SK-N-SH (cell line): ENCODE data around the gene TCP11L2.
"Not testable (repeated sequence)": the region's sequence is repeated elsewhere in the genome, so short reads cannot be mapped to it uniquely, and the experiment has no call there.

Source experiments
- CHD2 ChIP-seq: fragments of 150-350 bp; IDR thresholded peaks from 2 replicates; pipeline ENCODE4 v1.6.1; 2018; ENCODE audit warnings: low read length; ENCODE audit not compliant: partially characterized antibody
- EP300 ChIP-seq, 2 experiments: IDR thresholded peaks; 2 replicates each; pipeline versions ENCODE4 v1.4.0 to v1.6.1; 2012; ENCODE audit warnings: borderline replicate concordance in 1 of 2, low read depth in 1 of 2, low read length in 1 of 2
- EZH2phosphoT487 ChIP-seq: fragments of 200-600 bp; sonication (generic); IDR thresholded peaks from 2 replicates; pipeline ENCODE4 v1.6.1; 2017; ENCODE audit warnings: low read depth, mixed run types, mild to moderate bottlenecking, antibody characterized with exemption, moderate library complexity, borderline replicate concordance
- JUND ChIP-seq: IDR thresholded peaks from 2 replicates; pipeline ENCODE4 v1.4.0; 2012
- MXI1 ChIP-seq: IDR thresholded peaks from 2 replicates; pipeline ENCODE4 v1.6.1; 2012; ENCODE audit warnings: mild to moderate bottlenecking, low read depth, low read length, improper control_type of control experiment
- POLR2AphosphoS5 ChIP-seq: IDR thresholded peaks from 2 replicates; pipeline ENCODE4 v1.6.1; 2012; ENCODE audit warnings: low read depth, low read length
- RCOR1 ChIP-seq: fragments of 150-350 bp; IDR thresholded peaks from 2 replicates; pipeline ENCODE4 v1.6.1; 2017; ENCODE audit warnings: antibody characterized with exemption, low read length
- TAF1 ChIP-seq: IDR thresholded peaks from 2 replicates; pipeline ENCODE4 v1.6.1; 2012; ENCODE audit warnings: low read depth, mild to moderate bottlenecking, low read length, moderate library complexity, borderline replicate concordance
- TF ChIP-seq, protein P1 (sequence below): IDR thresholded peaks from 2 replicates; pipeline ENCODE4 v1.4.0; 2012; ENCODE audit warnings: low read depth
- TF ChIP-seq, protein P2 (sequence below): fragments of 200-600 bp; sonication (generic); IDR thresholded peaks from 2 replicates; pipeline ENCODE4 v1.6.1; 2017; ENCODE audit warnings: antibody characterized with exemption, mild to moderate bottlenecking, moderate library complexity
- TF ChIP-seq, protein P3 (sequence below): IDR thresholded peaks from 2 replicates; pipeline ENCODE4 v1.6.1; 2012; ENCODE audit warnings: mild to moderate bottlenecking, low read depth, low read length, moderate library complexity

DNA sequence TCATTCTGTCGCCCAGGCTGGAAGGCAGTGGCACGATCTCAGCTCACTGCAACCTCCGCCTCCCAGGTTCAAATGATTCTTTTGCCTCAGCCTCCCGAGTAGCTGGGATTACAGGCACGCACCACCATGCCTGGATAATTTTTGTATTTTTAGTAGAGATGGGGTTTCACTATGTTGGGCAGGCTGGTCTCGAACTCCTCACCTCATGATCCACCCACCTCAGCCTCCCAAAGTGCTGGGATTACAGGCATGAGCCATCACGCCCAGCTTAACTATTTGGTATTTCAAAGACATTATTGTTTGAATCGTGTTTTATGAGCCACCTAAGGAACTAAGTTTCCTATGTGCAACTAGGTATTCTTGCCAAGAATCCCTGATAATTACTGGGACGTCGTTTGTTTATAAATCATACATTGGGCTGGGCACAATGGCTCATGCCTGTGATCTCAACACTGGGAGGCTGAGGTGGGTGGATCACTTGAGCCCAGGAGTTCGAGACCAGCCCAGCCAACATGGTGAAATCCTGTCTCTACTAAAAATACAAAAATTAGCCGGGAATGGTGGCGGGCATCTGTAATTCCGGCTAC lies 15.9 kb upstream of the TCP11L2 start:
- TF ChIP-seq MXI1; CHD2; POLR2AphosphoS5; RCOR1; EZH2phosphoT487; EP300 (IDR thresholded peaks at IDR 0.05; ENCODE audit: borderline replicate concordance in 1 of 2, low read depth in 1 of 2, low read length in 1 of 2); TAF1; JUND: not testable (repeated sequence)
- TF ChIP-seq, protein P1, sequence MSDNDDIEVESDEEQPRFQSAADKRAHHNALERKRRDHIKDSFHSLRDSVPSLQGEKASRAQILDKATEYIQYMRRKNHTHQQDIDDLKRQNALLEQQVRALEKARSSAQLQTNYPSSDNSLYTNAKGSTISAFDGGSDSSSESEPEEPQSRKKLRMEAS = not testable (repeated sequence)
- TF ChIP-seq, protein P2, sequence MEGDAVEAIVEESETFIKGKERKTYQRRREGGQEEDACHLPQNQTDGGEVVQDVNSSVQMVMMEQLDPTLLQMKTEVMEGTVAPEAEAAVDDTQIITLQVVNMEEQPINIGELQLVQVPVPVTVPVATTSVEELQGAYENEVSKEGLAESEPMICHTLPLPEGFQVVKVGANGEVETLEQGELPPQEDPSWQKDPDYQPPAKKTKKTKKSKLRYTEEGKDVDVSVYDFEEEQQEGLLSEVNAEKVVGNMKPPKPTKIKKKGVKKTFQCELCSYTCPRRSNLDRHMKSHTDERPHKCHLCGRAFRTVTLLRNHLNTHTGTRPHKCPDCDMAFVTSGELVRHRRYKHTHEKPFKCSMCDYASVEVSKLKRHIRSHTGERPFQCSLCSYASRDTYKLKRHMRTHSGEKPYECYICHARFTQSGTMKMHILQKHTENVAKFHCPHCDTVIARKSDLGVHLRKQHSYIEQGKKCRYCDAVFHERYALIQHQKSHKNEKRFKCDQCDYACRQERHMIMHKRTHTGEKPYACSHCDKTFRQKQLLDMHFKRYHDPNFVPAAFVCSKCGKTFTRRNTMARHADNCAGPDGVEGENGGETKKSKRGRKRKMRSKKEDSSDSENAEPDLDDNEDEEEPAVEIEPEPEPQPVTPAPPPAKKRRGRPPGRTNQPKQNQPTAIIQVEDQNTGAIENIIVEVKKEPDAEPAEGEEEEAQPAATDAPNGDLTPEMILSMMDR = not testable (repeated sequence)
- TF ChIP-seq, protein P3, sequence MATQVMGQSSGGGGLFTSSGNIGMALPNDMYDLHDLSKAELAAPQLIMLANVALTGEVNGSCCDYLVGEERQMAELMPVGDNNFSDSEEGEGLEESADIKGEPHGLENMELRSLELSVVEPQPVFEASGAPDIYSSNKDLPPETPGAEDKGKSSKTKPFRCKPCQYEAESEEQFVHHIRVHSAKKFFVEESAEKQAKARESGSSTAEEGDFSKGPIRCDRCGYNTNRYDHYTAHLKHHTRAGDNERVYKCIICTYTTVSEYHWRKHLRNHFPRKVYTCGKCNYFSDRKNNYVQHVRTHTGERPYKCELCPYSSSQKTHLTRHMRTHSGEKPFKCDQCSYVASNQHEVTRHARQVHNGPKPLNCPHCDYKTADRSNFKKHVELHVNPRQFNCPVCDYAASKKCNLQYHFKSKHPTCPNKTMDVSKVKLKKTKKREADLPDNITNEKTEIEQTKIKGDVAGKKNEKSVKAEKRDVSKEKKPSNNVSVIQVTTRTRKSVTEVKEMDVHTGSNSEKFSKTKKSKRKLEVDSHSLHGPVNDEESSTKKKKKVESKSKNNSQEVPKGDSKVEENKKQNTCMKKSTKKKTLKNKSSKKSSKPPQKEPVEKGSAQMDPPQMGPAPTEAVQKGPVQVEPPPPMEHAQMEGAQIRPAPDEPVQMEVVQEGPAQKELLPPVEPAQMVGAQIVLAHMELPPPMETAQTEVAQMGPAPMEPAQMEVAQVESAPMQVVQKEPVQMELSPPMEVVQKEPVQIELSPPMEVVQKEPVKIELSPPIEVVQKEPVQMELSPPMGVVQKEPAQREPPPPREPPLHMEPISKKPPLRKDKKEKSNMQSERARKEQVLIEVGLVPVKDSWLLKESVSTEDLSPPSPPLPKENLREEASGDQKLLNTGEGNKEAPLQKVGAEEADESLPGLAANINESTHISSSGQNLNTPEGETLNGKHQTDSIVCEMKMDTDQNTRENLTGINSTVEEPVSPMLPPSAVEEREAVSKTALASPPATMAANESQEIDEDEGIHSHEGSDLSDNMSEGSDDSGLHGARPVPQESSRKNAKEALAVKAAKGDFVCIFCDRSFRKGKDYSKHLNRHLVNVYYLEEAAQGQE = not testable (repeated sequence)
